SK-N-SH treated with all-trans-retinoic acid at 6 μM for 48 hours (cell line): Measurements from ENCODE around the gene PLA2G10.

Experiments used
- ARNTL ChIP-seq: fragments of 450-650 bp; formaldehyde crosslinking; IDR thresholded peaks from 2 replicates; pipeline ENCODE4 v1.5.0; 2020; ENCODE audit warnings: low read depth, mild to moderate bottlenecking, moderate library complexity, borderline replicate concordance
- CSDC2 ChIP-seq: fragments of 250-450 bp; sonication (Bioruptor Pico); IDR thresholded peaks from 2 replicates; pipeline ENCODE4 v1.5.0; 2020; ENCODE audit warnings: mild to moderate bottlenecking, moderate library complexity
- GLIS3 ChIP-seq: fragments of 250-450 bp; sonication (Bioruptor Pico); IDR thresholded peaks from 2 replicates; pipeline ENCODE4 v1.5.0; 2020; ENCODE audit warnings: mild to moderate bottlenecking, moderate library complexity
- OSR1 ChIP-seq: fragments of 250-450 bp; sonication (Bioruptor Pico); IDR thresholded peaks from 2 replicates; pipeline ENCODE4 v1.8.0; 2022; ENCODE audit warnings: moderate library complexity, mild to moderate bottlenecking, inconsistent platforms
- PPARA ChIP-seq: fragments of 250-450 bp; sonication (Bioruptor Pico); IDR thresholded peaks from 2 replicates; pipeline ENCODE4 v1.5.0; 2020; ENCODE audit warnings: mild to moderate bottlenecking, borderline replicate concordance
- RARB ChIP-seq: fragments of 250-450 bp; sonication (Bioruptor Pico); IDR thresholded peaks from 2 replicates; pipeline ENCODE4 v1.8.0; 2021; ENCODE audit warnings: mild to moderate bottlenecking, moderate library complexity
- TCF4 ChIP-seq: fragments of 250-450 bp; sonication (Bioruptor Pico); IDR thresholded peaks from 2 replicates; pipeline ENCODE4 v1.8.0; 2021; ENCODE audit warnings: mild to moderate bottlenecking, moderate library complexity, borderline replicate concordance
- ZC3H10 ChIP-seq: fragments of 250-450 bp; sonication (Bioruptor Pico); IDR thresholded peaks from 2 replicates; pipeline ENCODE4 v1.5.1; 2021; ENCODE audit warnings: mild to moderate bottlenecking, moderate library complexity
- ZFP3 ChIP-seq: fragments of 250-450 bp; sonication (Bioruptor Pico); IDR thresholded peaks from 2 replicates; pipeline ENCODE4 v1.5.0; 2020; ENCODE audit warnings: mild to moderate bottlenecking, moderate library complexity
- TF ChIP-seq, protein P1 (sequence below): fragments of 250-450 bp; sonication (Bioruptor Pico); IDR thresholded peaks from 2 replicates; pipeline ENCODE4 v1.5.1; 2021; ENCODE audit warnings: mild to moderate bottlenecking, moderate library complexity
- TF ChIP-seq, protein P2 (sequence below): fragments of 250-450 bp; sonication (Bioruptor Pico); IDR thresholded peaks from 2 replicates; pipeline ENCODE4 v1.8.0; 2020; ENCODE audit warnings: mild to moderate bottlenecking, moderate library complexity, borderline replicate concordance

DNA sequence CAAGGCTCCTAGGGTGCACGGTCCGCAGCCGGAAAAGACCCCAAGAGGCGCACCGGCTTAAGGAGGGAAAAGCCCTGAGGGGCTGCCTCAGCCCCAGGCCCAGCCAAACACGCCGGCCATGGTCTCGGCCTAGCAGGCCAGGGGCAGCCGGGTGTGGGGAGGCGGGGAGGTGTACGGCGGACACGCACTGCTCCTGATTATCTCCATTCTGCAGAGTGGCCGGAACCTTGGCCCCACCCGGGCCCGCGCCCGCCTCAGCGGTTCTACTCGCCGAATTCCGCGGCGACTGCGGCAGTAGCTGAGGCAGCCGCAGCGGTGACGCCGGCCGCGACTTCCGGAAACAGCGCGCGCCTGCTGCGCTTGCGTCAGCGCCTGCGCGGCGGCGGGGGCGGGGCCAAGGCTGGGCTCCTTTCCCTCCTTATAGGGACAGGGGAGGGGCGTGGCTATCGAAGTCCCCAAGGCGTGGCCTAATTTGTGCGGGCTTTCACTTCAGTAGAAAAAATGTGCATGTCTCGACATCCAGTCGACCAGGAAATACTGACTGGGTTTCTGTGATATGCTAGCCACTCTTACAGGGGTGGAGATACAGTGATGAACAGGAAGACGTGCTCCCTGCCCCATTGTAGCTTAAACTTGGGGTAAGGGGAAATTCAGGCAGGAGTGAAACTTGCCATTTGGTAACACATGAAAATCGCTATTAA lies 64.0 kb downstream of the PLA2G10 start, which contains the start of gene PARN:
- TF ChIP-seq, protein P1, sequence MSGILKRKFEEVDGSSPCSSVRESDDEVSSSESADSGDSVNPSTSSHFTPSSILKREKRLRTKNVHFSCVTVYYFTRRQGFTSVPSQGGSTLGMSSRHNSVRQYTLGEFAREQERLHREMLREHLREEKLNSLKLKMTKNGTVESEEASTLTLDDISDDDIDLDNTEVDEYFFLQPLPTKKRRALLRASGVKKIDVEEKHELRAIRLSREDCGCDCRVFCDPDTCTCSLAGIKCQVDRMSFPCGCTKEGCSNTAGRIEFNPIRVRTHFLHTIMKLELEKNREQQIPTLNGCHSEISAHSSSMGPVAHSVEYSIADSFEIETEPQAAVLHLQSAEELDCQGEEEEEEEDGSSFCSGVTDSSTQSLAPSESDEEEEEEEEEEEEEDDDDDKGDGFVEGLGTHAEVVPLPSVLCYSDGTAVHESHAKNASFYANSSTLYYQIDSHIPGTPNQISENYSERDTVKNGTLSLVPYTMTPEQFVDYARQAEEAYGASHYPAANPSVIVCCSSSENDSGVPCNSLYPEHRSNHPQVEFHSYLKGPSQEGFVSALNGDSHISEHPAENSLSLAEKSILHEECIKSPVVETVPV: no peak
- TF ChIP-seq ZC3H10 (CRISPR knock-in tag) (no peak), ZFP3 (CRISPR knock-in tag) (no peak), OSR1 (CRISPR knock-in tag) (no peak), RARB (CRISPR knock-in tag) (no peak), GLIS3 (no peak), PPARA (CRISPR knock-in tag) (no peak), ARNTL (no peak), TCF4 (no peak), CSDC2 (CRISPR knock-in tag) (no peak)
- TF ChIP-seq, protein P2, sequence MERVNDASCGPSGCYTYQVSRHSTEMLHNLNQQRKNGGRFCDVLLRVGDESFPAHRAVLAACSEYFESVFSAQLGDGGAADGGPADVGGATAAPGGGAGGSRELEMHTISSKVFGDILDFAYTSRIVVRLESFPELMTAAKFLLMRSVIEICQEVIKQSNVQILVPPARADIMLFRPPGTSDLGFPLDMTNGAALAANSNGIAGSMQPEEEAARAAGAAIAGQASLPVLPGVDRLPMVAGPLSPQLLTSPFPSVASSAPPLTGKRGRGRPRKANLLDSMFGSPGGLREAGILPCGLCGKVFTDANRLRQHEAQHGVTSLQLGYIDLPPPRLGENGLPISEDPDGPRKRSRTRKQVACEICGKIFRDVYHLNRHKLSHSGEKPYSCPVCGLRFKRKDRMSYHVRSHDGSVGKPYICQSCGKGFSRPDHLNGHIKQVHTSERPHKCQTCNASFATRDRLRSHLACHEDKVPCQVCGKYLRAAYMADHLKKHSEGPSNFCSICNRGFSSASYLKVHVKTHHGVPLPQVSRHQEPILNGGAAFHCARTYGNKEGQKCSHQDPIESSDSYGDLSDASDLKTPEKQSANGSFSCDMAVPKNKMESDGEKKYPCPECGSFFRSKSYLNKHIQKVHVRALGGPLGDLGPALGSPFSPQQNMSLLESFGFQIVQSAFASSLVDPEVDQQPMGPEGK: no peak
